Right lobe of liver (tissue), 4 donors: Measurements from ENCODE around the gene CRACDL.

ENCODE experiments used
- POLR2A ChIP-seq: fragments of 450-650 bp; IDR thresholded peaks from one replicate; pipeline ENCODE4 v1.6.1; 2017; ENCODE audit warnings: antibody characterized with exemption, mild to moderate bottlenecking
- TF ChIP-seq, protein P1 (sequence below), 4 donors: fragments of 200-600 bp in 3 of 4; fragments of 450-650 bp in 1 of 4; IDR thresholded peaks; one replicate each; pipeline versions ENCODE4 v1.5.1 to v1.8.0; 2016 to 2022; ENCODE audit warnings: antibody characterized with exemption in 4 of 4, mild to moderate bottlenecking in 2 of 4
- donor health status: DM: no; HTN: no; CAD: no.
- donor health status: DM: no; HTN: no; CAD: no.
- donor health status: DM: no; HTN: yes; CAD: no.

DNA sequence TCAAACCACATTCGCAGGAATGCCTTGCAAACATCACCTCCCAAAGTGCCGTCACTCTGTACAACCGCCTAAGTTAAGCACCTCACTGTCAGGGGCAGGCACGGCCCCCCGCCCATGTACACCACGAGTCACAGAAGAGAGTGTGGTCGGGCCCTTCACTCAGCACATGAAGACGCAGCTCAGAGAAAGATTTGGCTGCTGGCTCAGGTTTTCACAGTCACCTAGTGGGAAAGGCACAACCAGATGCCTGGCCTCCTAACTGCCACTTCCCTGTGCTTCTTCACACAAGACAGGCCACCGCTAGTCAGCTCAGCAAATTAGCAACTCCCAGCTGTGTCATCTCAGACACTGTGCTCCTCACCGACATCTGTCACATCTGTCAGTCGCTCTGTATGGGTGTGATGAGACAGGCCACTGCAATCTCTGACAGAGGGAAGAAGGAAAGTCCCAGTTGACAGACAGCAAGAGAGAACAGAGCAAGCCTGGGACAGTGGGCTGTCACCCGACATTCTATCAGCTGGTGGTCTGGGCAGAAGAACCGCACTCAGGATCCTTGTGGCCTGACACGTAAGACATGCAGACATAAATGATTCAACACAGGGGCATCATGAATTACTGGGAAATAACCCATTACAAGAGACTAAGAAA is 60.8 kb downstream of the CRACDL start:
- TF ChIP-seq, protein P1, sequence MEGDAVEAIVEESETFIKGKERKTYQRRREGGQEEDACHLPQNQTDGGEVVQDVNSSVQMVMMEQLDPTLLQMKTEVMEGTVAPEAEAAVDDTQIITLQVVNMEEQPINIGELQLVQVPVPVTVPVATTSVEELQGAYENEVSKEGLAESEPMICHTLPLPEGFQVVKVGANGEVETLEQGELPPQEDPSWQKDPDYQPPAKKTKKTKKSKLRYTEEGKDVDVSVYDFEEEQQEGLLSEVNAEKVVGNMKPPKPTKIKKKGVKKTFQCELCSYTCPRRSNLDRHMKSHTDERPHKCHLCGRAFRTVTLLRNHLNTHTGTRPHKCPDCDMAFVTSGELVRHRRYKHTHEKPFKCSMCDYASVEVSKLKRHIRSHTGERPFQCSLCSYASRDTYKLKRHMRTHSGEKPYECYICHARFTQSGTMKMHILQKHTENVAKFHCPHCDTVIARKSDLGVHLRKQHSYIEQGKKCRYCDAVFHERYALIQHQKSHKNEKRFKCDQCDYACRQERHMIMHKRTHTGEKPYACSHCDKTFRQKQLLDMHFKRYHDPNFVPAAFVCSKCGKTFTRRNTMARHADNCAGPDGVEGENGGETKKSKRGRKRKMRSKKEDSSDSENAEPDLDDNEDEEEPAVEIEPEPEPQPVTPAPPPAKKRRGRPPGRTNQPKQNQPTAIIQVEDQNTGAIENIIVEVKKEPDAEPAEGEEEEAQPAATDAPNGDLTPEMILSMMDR (IDR thresholded peaks at IDR 0.05) = no peak
- TF ChIP-seq POLR2A = no peak
